SK-N-SH treated with all-trans-retinoic acid at 6 μM for 48 hours (cell line): ENCODE results near the gene PTTG1IP.

Experiments used
- BACH2 ChIP-seq: fragments of 250-450 bp; sonication (Bioruptor Pico); IDR thresholded peaks from 2 replicates; pipeline ENCODE4 v1.9.0; 2021; ENCODE audit warnings: mild to moderate bottlenecking, borderline replicate concordance
- ESRRG ChIP-seq: fragments of 250-450 bp; sonication (Bioruptor Pico); IDR thresholded peaks from 2 replicates; pipeline ENCODE4 v1.6.1; 2021; ENCODE audit warnings: mild to moderate bottlenecking
- ISL1 ChIP-seq: fragments of 250-450 bp; sonication (Bioruptor Pico); IDR thresholded peaks from 2 replicates; pipeline ENCODE4 v2.1.2; 2022; ENCODE audit warnings: mild to moderate bottlenecking, moderate library complexity
- OSR1 ChIP-seq: fragments of 250-450 bp; sonication (Bioruptor Pico); IDR thresholded peaks from 2 replicates; pipeline ENCODE4 v1.8.0; 2022; ENCODE audit warnings: moderate library complexity, mild to moderate bottlenecking, inconsistent platforms
- PATZ1 ChIP-seq: fragments of 250-450 bp; sonication (Bioruptor Pico); IDR thresholded peaks from 2 replicates; pipeline ENCODE4 v1.8.0; 2020; ENCODE audit warnings: mild to moderate bottlenecking, moderate library complexity, borderline replicate concordance
- PPARA ChIP-seq: fragments of 250-450 bp; sonication (Bioruptor Pico); IDR thresholded peaks from 2 replicates; pipeline ENCODE4 v1.5.0; 2020; ENCODE audit warnings: mild to moderate bottlenecking, borderline replicate concordance
- RARB ChIP-seq: fragments of 250-450 bp; sonication (Bioruptor Pico); IDR thresholded peaks from 2 replicates; pipeline ENCODE4 v1.8.0; 2021; ENCODE audit warnings: mild to moderate bottlenecking, moderate library complexity
- SNAI2 ChIP-seq: fragments of 250-450 bp; sonication (Bioruptor Pico); IDR thresholded peaks from 2 replicates; pipeline ENCODE4 v1.5.0; 2020; ENCODE audit warnings: mild to moderate bottlenecking, moderate library complexity
- TCF4 ChIP-seq: fragments of 250-450 bp; sonication (Bioruptor Pico); IDR thresholded peaks from 2 replicates; pipeline ENCODE4 v1.8.0; 2021; ENCODE audit warnings: mild to moderate bottlenecking, moderate library complexity, borderline replicate concordance
- ZFP30 ChIP-seq: fragments of 450-650 bp; formaldehyde crosslinking; IDR thresholded peaks from 2 replicates; pipeline ENCODE4 v1.5.0; 2022; ENCODE audit warnings: mild to moderate bottlenecking, moderate library complexity
- ZNF70 ChIP-seq: fragments of 450-650 bp; formaldehyde crosslinking; IDR thresholded peaks from 2 replicates; pipeline ENCODE4 v1.5.0; 2020; ENCODE audit warnings: mild to moderate bottlenecking, moderate library complexity

- TF ChIP-seq RARB (CRISPR knock-in tag) (no peak), TCF4 (CRISPR knock-in tag) (no peak), ESRRG (CRISPR knock-in tag) (no peak), BACH2 (CRISPR knock-in tag) (no peak), ZFP30 (no peak), ISL1 (CRISPR knock-in tag) (no peak), OSR1 (CRISPR knock-in tag) (no peak), ZNF70 (CRISPR knock-in tag) (no peak), PATZ1 (no peak), PPARA (CRISPR knock-in tag) (no peak), SNAI2 (no peak)
These were observed 5.3 kb downstream of the PTTG1IP start for GRCh38 chr21:44867999-44868700.
